Upper lobe of left lung (tissue), 6 donors: ENCODE results near the gene CLRN3. TPM values are rescaled to one million over a fixed set of nuclear protein-coding genes. Genes with fewer than 3 reads are reported as not detected.

ENCODE experiments used
- ATAC-seq, 2 donors: fragments of 200-7000 bp; cut with Tn5 transposase; one replicate each; pipeline ENCODE4 v1.9.1; 2022; ENCODE audit warnings: mild to moderate bottlenecking in 2 of 2, moderate library complexity in 2 of 2; ENCODE audit not compliant: low FRiP score in 2 of 2
- DNase-seq, 2 donors: peaks; one replicate each; pipeline ENCODE4 v3.0.0-alpha.2; 2019 to 2020
- H3K27ac ChIP-seq, 4 donors: fragments of 200-600 bp; sonication (generic); one replicate each; pipeline ENCODE4 v1.5.1; 2016 to 2019
- H3K27me3 ChIP-seq, 4 donors: fragments of 200-600 bp; sonication (generic); one replicate each; pipeline ENCODE4 v1.5.1; 2017 to 2019
- H3K36me3 ChIP-seq, 4 donors: fragments of 200-600 bp; sonication (generic); one replicate each; pipeline ENCODE4 v1.5.1; 2016 to 2019
- H3K4me1 ChIP-seq, 4 donors: fragments of 200-600 bp; sonication (generic); one replicate each; pipeline ENCODE4 v1.5.1; 2018 to 2019
- H3K4me3 ChIP-seq, 4 donors: fragments of 200-600 bp; sonication (generic); one replicate each; pipeline ENCODE4 v1.5.1; 2017 to 2019; ENCODE audit warnings: mild to moderate bottlenecking in 2 of 4, moderate library complexity in 1 of 4
- H3K9me3 ChIP-seq, 4 donors: fragments of 200-600 bp; sonication (generic); one replicate each; pipeline ENCODE4 v1.5.1; 2018 to 2019
- CTCF ChIP-seq, 6 experiments: fragments of 450-650 bp in 4 of 6; fragments of 200-600 bp in 2 of 6; sonication (generic) in 2 of 6; IDR thresholded peaks; one replicate each; pipeline ENCODE4 v1.5.1; 2016 to 2019; ENCODE audit warnings: antibody characterized with exemption in 6 of 6
- EP300 ChIP-seq, 4 donors: sonication (generic); formaldehyde crosslinking; IDR thresholded peaks; one replicate each; pipeline ENCODE4 v1.5.1; 2017; ENCODE audit warnings: antibody characterized with exemption in 4 of 4, control low read depth in 2 of 4
- POLR2A ChIP-seq, 4 donors: fragments of 450-650 bp; IDR thresholded peaks; one replicate each; pipeline ENCODE4 v1.5.1; 2016 to 2017; ENCODE audit warnings: antibody characterized with exemption in 4 of 4, mild to moderate bottlenecking in 2 of 4
- POLR2AphosphoS5 ChIP-seq, 2 donors: sonication (generic); formaldehyde crosslinking; IDR thresholded peaks; one replicate each; pipeline ENCODE4 v1.5.1; 2017; ENCODE audit warnings: antibody characterized with exemption in 2 of 2
- WGBS, 2 donors: methylation state at CpG; one replicate each; pipeline ENCODE4 v1.1.5; 2017 to 2018; 5-methylcytosine and 5-hydroxymethylcytosine counted together
- total RNA-seq, 6 donors: library from RNA; depleted of rRNA in 4 of 6; stranded (reverse); fragments of >200 nt in 4 of 6; gene quantifications; one replicate each; pipeline versions ENCODE4 v1.1.0 to v1.2.1, GENCODE V29; 2016 to 2021
- donor health status: DM: no; HTN: no; CAD: no; lungs with moderate emphysema.
- donor health status: DM: no; HTN: yes; CAD: no; lungs with severe emphysema.

CLRN3 gene
- total RNA-seq, 6 donors from 2014 or later = 0.37 to 0.49 TPM; not detected in 4

GRCh38 chr10:127907411-127908105, 14.8 kb upstream of the CLRN3 start:
- 0 to 1% methylated on average over 3 to 16 of the region's 65 CpGs for WGBS, 2 donors
- DNase-seq (peak; percentile 47 to 89), ATAC-seq (peak in 1 of 2 donors; percentile 44)
- TF ChIP-seq CTCF (IDR thresholded peaks at IDR 0.05) = no peak
- no peak for TF ChIP-seq POLR2AphosphoS5 (IDR thresholded peaks at IDR 0.05)
- no peak for TF ChIP-seq POLR2A (IDR thresholded peaks at IDR 0.05)
- TF ChIP-seq EP300 (IDR thresholded peaks at IDR 0.05) = no peak
- Histone ChIP-seq H3K27me3 (no peaks in the 10 kb centered on the region), H3K4me3 (peak overlapping the region; percentile 56 to 91 (median 72)), H3K36me3 (no peaks in the 10 kb centered on the region), H3K9me3 (no peaks in the 10 kb centered on the region), H3K27ac (peak overlapping the region; percentile 88 to 91 (median 90)), H3K4me1 (peaks cover 19 to 32% (median 25%) of the 10 kb centered on the region in 4 donors)

- Histone ChIP-seq H3K9me3 (no peaks in the 10 kb centered on the region), H3K27me3 (no peaks in the 10 kb centered on the region), H3K4me3 (peak within 1 kb of the TSS; percentile 56 to 91 (median 72)), H3K36me3 (no peaks in the 10 kb centered on the region), H3K27ac (peak within 1 kb of the TSS; percentile 88 to 91 (median 90)), H3K4me1 (peaks cover 19 to 30% (median 25%) of the 10 kb centered on the region in 4 donors)
- 20 to 79% methylated on average over 4 to 29 of the region's 78 CpGs for WGBS, 2 donors
- ATAC-seq = peak; percentile 93 to 96
- peak; percentile 84 to 97 for DNase-seq
- TF ChIP-seq CTCF (IDR thresholded peaks at IDR 0.05) = peak; percentile 97 to 100 (median 100)
- peak in 2 of 4 donors; percentile 11 to 57 for TF ChIP-seq POLR2A (IDR thresholded peaks at IDR 0.05)
- TF ChIP-seq EP300 (IDR thresholded peaks at IDR 0.05) = no peak
- TF ChIP-seq POLR2AphosphoS5 (IDR thresholded peaks at IDR 0.05) = peak in 1 of 2 donors; percentile 6
Measured at GRCh38 chr10:127906548-127907377, 14.0 kb upstream of the CLRN3 start, which contains the start of gene PTPRE. TSS of gene PTPRE (plus strand) at chr10:127907103. CDS start at chr10:128040882, 133,779 bp downstream.

GRCh38 chr10:127905848-127906261, 13.1 kb upstream of the CLRN3 start:
- Histone ChIP-seq H3K9me3 (no peaks in the 10 kb centered on the region), H3K36me3 (no peaks in the 10 kb centered on the region), H3K27ac (no peak overlapping the region), H3K27me3 (no peaks in the 10 kb centered on the region), H3K4me1 (peaks cover 19 to 28% (median 22%) of the 10 kb centered on the region in 4 donors), H3K4me3 (no peak overlapping the region)
- DNase-seq (peak in 1 of 2 donors; percentile 4), ATAC-seq (no peak)
- no peak for TF ChIP-seq POLR2A (IDR thresholded peaks at IDR 0.05)
- no peak for TF ChIP-seq POLR2AphosphoS5 (IDR thresholded peaks at IDR 0.05)
- TF ChIP-seq EP300 (IDR thresholded peaks at IDR 0.05) = no peak
- no peak for TF ChIP-seq CTCF (IDR thresholded peaks at IDR 0.05)
- WGBS, 2 donors = 66 to 88% methylated on average over 7 to 10 of the region's 10 CpGs

GRCh38 chr10:127905001-127905847, 12.5 kb upstream of the CLRN3 start:
- no peak for DNase-seq

More at GRCh38 chr10:127905001-127905847, 12.5 kb upstream of the CLRN3 start:
- WGBS, 2 donors = 81 to 89% methylated on average over 10 to 13 of the region's 14 CpGs
- H3K27me3 ChIP-seq = no peaks in the 10 kb centered on the region
- H3K4me1 ChIP-seq = peaks cover 19 to 24% (median 22%) of the 10 kb centered on the region in 4 donors
- no peak overlapping the region for H3K4me3 ChIP-seq
- no peaks in the 10 kb centered on the region for H3K9me3 ChIP-seq
- no peak for ATAC-seq
- no peaks in the 10 kb centered on the region for H3K36me3 ChIP-seq
- no peak overlapping the region for H3K27ac ChIP-seq
- TF ChIP-seq POLR2AphosphoS5 (IDR thresholded peaks at IDR 0.05) (no peak), CTCF (IDR thresholded peaks at IDR 0.05) (no peak), POLR2A (IDR thresholded peaks at IDR 0.05) (no peak), EP300 (IDR thresholded peaks at IDR 0.05) (no peak)
